ENCODE data around the gene GLIPR2.
"Not testable (repeated sequence)": the region's sequence is repeated elsewhere in the genome, so short reads cannot be mapped to it uniquely, and the experiment has no call there.

Gene GLIPR2

GRCh38 chr9:36143245-36143641 lies 6.7 kb downstream of the GLIPR2 start:
- no peak for DNase-seq (ENCODE audit: low read depth in 4 of 4, low spot score in 1 of 4)

GRCh38 chr9:36144309-36145232 lies 8.0 kb downstream of the GLIPR2 start:
- no peak for DNase-seq (ENCODE audit: low read depth in 4 of 4, low spot score in 1 of 4)

GRCh38 chr9:36145970-36146369 lies 9.4 kb downstream of the GLIPR2 start:
- DNase-seq (ENCODE audit: low read depth in 4 of 4, low spot score in 1 of 4), result no peak

- no peak for DNase-seq (ENCODE audit: low read depth in 4 of 4, low spot score in 1 of 4)
These were observed 10.1 kb downstream of the GLIPR2 start for GRCh38 chr9:36146651-36147050.

- DNase-seq (ENCODE audit: low read depth in 4 of 4, low spot score in 1 of 4), result no peak
These were observed 11.1 kb downstream of the GLIPR2 start for GRCh38 chr9:36147441-36148175.

GRCh38 chr9:36148311-36149051 lies 11.9 kb downstream of the GLIPR2 start:
- peak in 2 of 4 experiments; percentile 32 to 56 for DNase-seq (ENCODE audit: low read depth in 4 of 4, low spot score in 1 of 4)

- DNase-seq (ENCODE audit: low read depth in 4 of 4, low spot score in 1 of 4), result no peak
These were observed 12.7 kb downstream of the GLIPR2 start for GRCh38 chr9:36149197-36149596.

- no peak for DNase-seq (ENCODE audit: low read depth in 4 of 4, low spot score in 1 of 4)
These were observed 14.2 kb downstream of the GLIPR2 start for GRCh38 chr9:36150574-36151315.

GRCh38 chr9:36151316-36152210 lies 15.0 kb downstream of the GLIPR2 start:
- peak; percentile 57 to 82 (median 72) for DNase-seq (ENCODE audit: low read depth in 4 of 4, low spot score in 1 of 4)

GRCh38 chr9:36152741-36153438 lies 16.4 kb downstream of the GLIPR2 start:
- DNase-seq (ENCODE audit: low read depth in 4 of 4, low spot score in 1 of 4), result no peak

- DNase-seq (ENCODE audit: low read depth in 4 of 4, low spot score in 1 of 4), result no peak
These were observed 17.2 kb downstream of the GLIPR2 start for GRCh38 chr9:36153746-36154145.

GRCh38 chr9:36154331-36154952 lies 17.9 kb downstream of the GLIPR2 start:
- no peak for DNase-seq (ENCODE audit: low read depth in 4 of 4, low spot score in 1 of 4)

GRCh38 chr9:36156116-36156515 lies 19.6 kb downstream of the GLIPR2 start:
- DNase-seq (ENCODE audit: low read depth in 4 of 4, low spot score in 1 of 4), result no peak

GRCh38 chr9:36158122-36158521 lies 21.6 kb downstream of the GLIPR2 start:
- no peak for DNase-seq (ENCODE audit: low read depth in 4 of 4, low spot score in 1 of 4)

- DNase-seq (ENCODE audit: low read depth in 4 of 4, low spot score in 1 of 4), result no peak
These were observed 22.4 kb downstream of the GLIPR2 start for GRCh38 chr9:36158917-36159316.

- DNase-seq (ENCODE audit: low read depth in 4 of 4, low spot score in 1 of 4), result not testable (repeated sequence)
These were observed 23.0 kb downstream of the GLIPR2 start for GRCh38 chr9:36159509-36159908.

GRCh38 chr9:36160126-36160525 lies 23.6 kb downstream of the GLIPR2 start:
- DNase-seq (ENCODE audit: low read depth in 4 of 4, low spot score in 1 of 4), result not testable (repeated sequence)

- DNase-seq (ENCODE audit: low read depth in 4 of 4, low spot score in 1 of 4), result no peak
These were observed 24.7 kb downstream of the GLIPR2 start for GRCh38 chr9:36161187-36161586.
